Ecto neural progenitor cell (in vitro differentiated cells): Measurements from ENCODE around the gene FBXO21.
"Not testable (repeated sequence)": the region's sequence is repeated elsewhere in the genome, so short reads cannot be mapped to it uniquely, and the experiment has no call there.

Experiments used
- DNase-seq: peaks from one replicate; pipeline ENCODE4 v3.0.0-alpha.2; 2018; ENCODE audit warnings: low spot score

Gene FBXO21

GRCh38 chr12:117199956-117200744, 9.9 kb upstream of the FBXO21 start:
- not testable (repeated sequence) for DNase-seq

- DNase-seq: not testable (repeated sequence)
Observed at GRCh38 chr12:117196334-117196733, 6.1 kb upstream of the FBXO21 start.

GRCh38 chr12:117195027-117195426, 4.8 kb upstream of the FBXO21 start:
- DNase-seq: not testable (repeated sequence)

- DNase-seq: no peak
Observed at GRCh38 chr12:117193903-117194302, 3.6 kb upstream of the FBXO21 start.

GRCh38 chr12:117192581-117192980, 2.3 kb upstream of the FBXO21 start:
- not testable (repeated sequence) for DNase-seq

GRCh38 chr12:117192057-117192456, 1.8 kb upstream of the FBXO21 start:
- DNase-seq: peak; percentile 50

- DNase-seq: peak; percentile 76
Observed at GRCh38 chr12:117189725-117190209, 503 bp downstream of the FBXO21 start.

- DNase-seq: peak; percentile 58
Observed at GRCh38 chr12:117188961-117189724, 1.1 kb downstream of the FBXO21 start.

- no peak for DNase-seq
Observed at GRCh38 chr12:117188121-117188665, 2.1 kb downstream of the FBXO21 start.

- DNase-seq: no peak
Observed at GRCh38 chr12:117187421-117187820, 2.8 kb downstream of the FBXO21 start.

- no peak for DNase-seq
Observed at GRCh38 chr12:117182866-117183265, 7.4 kb downstream of the FBXO21 start.

- DNase-seq: not testable (repeated sequence)
Observed at GRCh38 chr12:117181468-117181843, 8.8 kb downstream of the FBXO21 start.

- DNase-seq: no peak
Observed at GRCh38 chr12:117180758-117181467, 9.4 kb downstream of the FBXO21 start.

GRCh38 chr12:117178745-117179144, 11.5 kb downstream of the FBXO21 start:
- DNase-seq: no peak

- DNase-seq: no peak
Observed at GRCh38 chr12:117178301-117178700, 12.0 kb downstream of the FBXO21 start.

GRCh38 chr12:117172168-117172567, 18.1 kb downstream of the FBXO21 start:
- DNase-seq: no peak

GRCh38 chr12:117171499-117172162, 18.6 kb downstream of the FBXO21 start:
- no peak for DNase-seq

GRCh38 chr12:117169548-117169947, 20.7 kb downstream of the FBXO21 start:
- DNase-seq: no peak

GRCh38 chr12:117168976-117169375, 21.3 kb downstream of the FBXO21 start:
- DNase-seq: no peak

- DNase-seq: no peak
Observed at GRCh38 chr12:117167769-117168168, 22.5 kb downstream of the FBXO21 start.

GRCh38 chr12:117166107-117166506, 24.2 kb downstream of the FBXO21 start:
- no peak for DNase-seq

- DNase-seq: no peak
Observed at GRCh38 chr12:117165342-117165741, 24.9 kb downstream of the FBXO21 start.
